Spleen (tissue), 7 donors: ENCODE data around the gene ETV7.

ENCODE experiments used
- CTCF ChIP-seq, 11 experiments: fragments of 200-600 bp in 7 of 11; fragments of 450-650 bp in 4 of 11; sonication (generic) in 4 of 11; IDR thresholded peaks in 8 of 11; conservative IDR thresholded peaks in 3 of 11; 1 replicate in 7 of 11; 2 replicates in 4 of 11; pipeline versions ENCODE4 v1.4.0 to v1.8.0; 2016 to 2021; ENCODE audit warnings: antibody characterized with exemption in 11 of 11, inconsistent platforms in 4 of 11, mild to moderate bottlenecking in 1 of 11
- POLR2A ChIP-seq, 3 donors: fragments of 450-650 bp; IDR thresholded peaks; one replicate each; pipeline ENCODE4 v1.5.1; 2017; ENCODE audit warnings: antibody characterized with exemption in 3 of 3, mild to moderate bottlenecking in 1 of 3
- POLR2AphosphoS5 ChIP-seq, 3 donors: sonication (generic); formaldehyde crosslinking; IDR thresholded peaks; one replicate each; pipeline ENCODE4 v1.5.1; 2017; ENCODE audit warnings: antibody characterized with exemption in 3 of 3
- donor health status: DM: no; HTN: no; CAD: no; lungs with moderate emphysema.
- donor health status: DM: no; HTN: no; CAD: no.
- donor health status: DM: no; HTN: no; CAD: no.

GRCh38 chr6:36423101-36423824, 35.8 kb upstream of the ETV7 start:
- peak; percentile 35 to 79 (median 69) for TF ChIP-seq CTCF (IDR thresholded peaks at IDR 0.05 in 8 of 11, conservative IDR thresholded peaks at IDR 0.05 in 3 of 11)
- TF ChIP-seq POLR2A (IDR thresholded peaks at IDR 0.05): peak in 1 of 3 donors; percentile 68
- TF ChIP-seq POLR2AphosphoS5 (IDR thresholded peaks at IDR 0.05): peak; percentile 91 to 93 (median 91)
